IMR-90 (cell line): ENCODE results near the gene PLXNC1. TPM values are rescaled to one million over a fixed set of nuclear protein-coding genes. Genes with fewer than 3 reads are reported as not detected.

Experiments
- ATAC-seq: fragments of 200-7000 bp; cut with Tn5 transposase; 2 replicates; pipeline ENCODE4 v1.9.1; 2020; ENCODE audit warnings: low read depth, mild to moderate bottlenecking, moderate library complexity
- BruUV-seq: library from RNA; stranded (reverse); fragments of 400-500 nt; replicated peaks from 2 replicates; lab custom pipeline; 2021; lab: Mats Ljungman, UMichigan
- CTCF ChIA-PET: fragments of 300-600 bp; formaldehyde crosslinking; extraction: SDS; loops from one replicate; lab custom pipeline; 2021; ENCODE audit warnings: antibody characterized with exemption; lab: Yijun Ruan, JAX
- POLR2A ChIA-PET: fragments of 300-600 bp; sonication (Branson Sonifier 250); formaldehyde crosslinking; loops from one replicate; lab custom pipeline; 2022; ENCODE audit warnings: antibody characterized with exemption; ENCODE audit not compliant: unreplicated experiment; lab: Charles Lee
- DNase-seq: peaks from one replicate; pipeline ENCODE4 v3.0.0; 2013
- H2AFZ ChIP-seq: replicated peaks from 2 replicates; pipeline ENCODE3; 2013; ENCODE audit warnings: low read length, mild to moderate bottlenecking; ENCODE audit not compliant: poor library complexity
- H2AK5ac ChIP-seq: 2 replicates; pipeline ENCODE4 v1.6.1; 2013; ENCODE audit warnings: low read depth, low read length, inconsistent platforms
- H2AK9ac ChIP-seq: replicated peaks from 2 replicates; pipeline ENCODE3; 2013; ENCODE audit warnings: mild to moderate bottlenecking, low read depth, low read length, moderate library complexity; ENCODE audit not compliant: poor library complexity
- H2BK120ac ChIP-seq: 2 replicates; pipeline ENCODE4 v1.6.1; 2013; ENCODE audit warnings: low read depth, low read length, inconsistent platforms
- H2BK15ac ChIP-seq: 3 replicates; pipeline ENCODE4 v1.6.1; 2013; ENCODE audit warnings: low read depth, low read length, inconsistent platforms
- H2BK20ac ChIP-seq: 2 replicates; pipeline ENCODE4 v1.6.1; 2013; ENCODE audit warnings: low read depth, mild to moderate bottlenecking, inconsistent platforms, low read length, moderate library complexity
- H2BK5ac ChIP-seq: 2 replicates; pipeline ENCODE4 v1.6.1; 2013; ENCODE audit warnings: mild to moderate bottlenecking, low read depth, low read length, inconsistent platforms; ENCODE audit not compliant: poor library complexity, severe bottlenecking
- H3K14ac ChIP-seq: replicated peaks from 2 replicates; pipeline ENCODE4 v1.6.1; 2013; ENCODE audit warnings: low read depth, low read length, inconsistent platforms
- H3K18ac ChIP-seq: 2 replicates; pipeline ENCODE4 v1.6.1; 2013; ENCODE audit warnings: low read depth, low read length, control low read depth
- H3K23ac ChIP-seq: 2 replicates; pipeline ENCODE4 v1.6.1; 2013; ENCODE audit warnings: low read depth, low read length, inconsistent platforms
- H3K27ac ChIP-seq: 2 replicates; pipeline ENCODE4 v1.5.1; 2013; ENCODE audit warnings: mild to moderate bottlenecking, control low read depth, low read length; ENCODE audit not compliant: insufficient read depth
- H3K27me3 ChIP-seq: 2 replicates; pipeline ENCODE4 v1.6.1; 2013; ENCODE audit warnings: low read length; ENCODE audit not compliant: control insufficient read depth, insufficient read depth
- H3K36me3 ChIP-seq: 2 replicates; pipeline ENCODE4 v1.6.1; 2013; ENCODE audit warnings: low read length, mixed read lengths; ENCODE audit not compliant: control insufficient read depth, insufficient read depth
- H3K4ac ChIP-seq: 2 replicates; pipeline ENCODE4 v1.6.1; 2013; ENCODE audit warnings: low read depth, low read length, inconsistent platforms
- H3K4me1 ChIP-seq: 2 replicates; pipeline ENCODE4 v1.6.1; 2013; ENCODE audit warnings: low read length, mixed read lengths; ENCODE audit not compliant: control insufficient read depth, insufficient read depth
- H3K4me2 ChIP-seq: 2 replicates; pipeline ENCODE4 v1.6.1; 2013; ENCODE audit warnings: low read depth, mild to moderate bottlenecking, control low read depth, low read length, moderate library complexity
- H3K4me3 ChIP-seq: 2 replicates; pipeline ENCODE4 v1.5.1; 2013; ENCODE audit warnings: low read depth, mild to moderate bottlenecking, control low read depth, low read length, moderate library complexity; ENCODE audit not compliant: insufficient read depth
- H3K56ac ChIP-seq: 2 replicates; pipeline ENCODE4 v1.6.1; 2013; ENCODE audit warnings: low read length, inconsistent platforms; ENCODE audit not compliant: insufficient read depth; ENCODE audit errors: extremely low read depth
- H3K79me1 ChIP-seq, 2 experiments: 2 replicates each; pipeline ENCODE4 v1.6.1; 2013; ENCODE audit warnings: low read length in 2 of 2, inconsistent platforms in 1 of 2, low read depth in 1 of 2
- H3K9ac ChIP-seq: 2 replicates; pipeline ENCODE4 v1.6.1; 2013; ENCODE audit warnings: low read depth, low read length, control low read depth
- H3K9me1 ChIP-seq: 2 replicates; pipeline ENCODE4 v1.6.1; 2013; ENCODE audit warnings: low read length, inconsistent platforms; ENCODE audit not compliant: insufficient read depth
- H3K9me3 ChIP-seq: 2 replicates; pipeline ENCODE4 v1.6.1; 2013; ENCODE audit warnings: low read length; ENCODE audit not compliant: control insufficient read depth, insufficient read depth
- H4K20me1 ChIP-seq: 2 replicates; pipeline ENCODE4 v1.6.1; 2013; ENCODE audit warnings: low read length, inconsistent platforms; ENCODE audit not compliant: insufficient read depth
- H4K5ac ChIP-seq: 2 replicates; pipeline ENCODE4 v1.6.1; 2013; ENCODE audit warnings: mild to moderate bottlenecking, low read depth, low read length, control low read depth
- H4K8ac ChIP-seq, 2 experiments: 2 replicates each; pipeline ENCODE4 v1.6.1; 2013; ENCODE audit warnings: low read depth in 2 of 2, low read length in 2 of 2, control low read depth in 1 of 2, inconsistent platforms in 1 of 2
- H4K91ac ChIP-seq: 2 replicates; pipeline ENCODE4 v1.6.1; 2013; ENCODE audit warnings: low read depth, low read length, inconsistent platforms; ENCODE audit not compliant: insufficient read depth
- BHLHE40 ChIP-seq: fragments of 150-350 bp; IDR thresholded peaks from 2 replicates; pipeline ENCODE4 v1.6.1; 2016; ENCODE audit warnings: mild to moderate bottlenecking, low read depth, low read length
- CEBPB ChIP-seq: IDR thresholded peaks from 2 replicates; pipeline ENCODE4 v1.6.1; 2012; ENCODE audit warnings: low read depth, low read length, improper control_type of control experiment
- CHD1 ChIP-seq: IDR thresholded peaks from 2 replicates; pipeline ENCODE4 v1.6.1; 2012; ENCODE audit warnings: low read depth, low read length, improper control_type of control experiment
- FOS ChIP-seq: fragments of 150-350 bp; IDR thresholded peaks from 2 replicates; pipeline ENCODE4 v1.6.1; 2016; ENCODE audit warnings: low read depth, low read length
- MAFK ChIP-seq: IDR thresholded peaks from 2 replicates; pipeline ENCODE4 v1.6.1; 2012; ENCODE audit warnings: low read depth, low read length, improper control_type of control experiment
- MAZ ChIP-seq: IDR thresholded peaks from 2 replicates; pipeline ENCODE4 v1.6.1; 2012; ENCODE audit warnings: low read depth, mild to moderate bottlenecking, low read length, improper control_type of control experiment, moderate library complexity, borderline replicate concordance
- MXI1 ChIP-seq: IDR thresholded peaks from 2 replicates; pipeline ENCODE4 v1.6.1; 2012; ENCODE audit warnings: low read depth, mild to moderate bottlenecking, low read length, moderate library complexity, borderline replicate concordance
- NFE2L2 ChIP-seq: fragments of 150-350 bp; IDR thresholded peaks from 2 replicates; pipeline ENCODE4 v1.6.1; 2016; ENCODE audit warnings: low read depth, mild to moderate bottlenecking, low read length
- POLR2A ChIP-seq: IDR thresholded peaks from 2 replicates; pipeline ENCODE4 v1.6.1; 2012; ENCODE audit warnings: mild to moderate bottlenecking, low read depth, low read length
- RAD21 ChIP-seq: IDR thresholded peaks from 2 replicates; pipeline ENCODE4 v1.6.1; 2012; ENCODE audit warnings: low read length, improper control_type of control experiment
- RCOR1 ChIP-seq: IDR thresholded peaks from 2 replicates; pipeline ENCODE4 v1.6.1; 2012; ENCODE audit warnings: mild to moderate bottlenecking, low read length, improper control_type of control experiment; ENCODE audit not compliant: insufficient replicate concordance
- RFX5 ChIP-seq: IDR thresholded peaks from 2 replicates; pipeline ENCODE4 v1.8.0; 2012; ENCODE audit warnings: low read depth, mild to moderate bottlenecking, low read length, moderate library complexity
- SMC3 ChIP-seq: fragments of 150-350 bp; IDR thresholded peaks from 2 replicates; pipeline ENCODE4 v1.6.1; 2016; ENCODE audit warnings: low read depth, mild to moderate bottlenecking, antibody characterized with exemption, low read length, moderate library complexity
- WGBS, 2 experiments: methylation state at CpG; one replicate each; pipeline versions ENCODE4 v1.1.5 to v1.1.7; 2013; ENCODE audit warnings: missing lambda C conversion rate in 2 of 2; ENCODE audit not compliant: insufficient read length in 1 of 2; ENCODE audit errors: extremely low coverage in 2 of 2; 5-methylcytosine and 5-hydroxymethylcytosine counted together
- dilution Hi-C: fragments of 300-500 bp; cut with HindIII; formaldehyde crosslinking; loops from one replicate; pipeline ENCODE4 v1.14.3; 2018; ENCODE audit warnings: low sequenced_read_pairs; ENCODE audit not compliant: unreplicated experiment
- in situ Hi-C: fragments of 300-500 bp; cut with MboI; formaldehyde crosslinking; loops from 3 replicates; pipeline ENCODE4 v1.14.3; 2019; ENCODE audit warnings: low sequenced_read_pairs, inconsistent platforms, mixed read lengths
- intact Hi-C: fragments of 100-400 bp; cut with micrococcal nuclease; formaldehyde crosslinking; loops from 2 replicates; pipeline ENCODE4 v1.10.0; 2022
- polyA plus RNA-seq, 3 experiments: library from polyadenylated mRNA; depleted of rRNA; stranded (reverse); fragments of >200 nt; gene quantifications; 2 replicates each; pipeline ENCODE4 v1.2.3, GENCODE V29; 2012; ENCODE audit warnings: low replicate concordance in 1 of 3
- total RNA-seq: library from RNA; depleted of rRNA; stranded (reverse); fragments of >200 nt; gene quantifications from 2 replicates; pipeline ENCODE4 v1.2.3, GENCODE V29; 2012
- TF ChIP-seq, protein P1 (sequence below): conservative IDR thresholded peaks from 2 replicates; pipeline ENCODE4 v1.5.1; 2012; ENCODE audit warnings: mild to moderate bottlenecking, low read depth, low read length, improper control_type of control experiment
- TF ChIP-seq, protein P2 (sequence below): fragments of 150-350 bp; IDR thresholded peaks from 2 replicates; pipeline ENCODE4 v1.6.1; 2016; ENCODE audit warnings: low read depth, mild to moderate bottlenecking, low read length, moderate library complexity, borderline replicate concordance
- TF ChIP-seq, protein P3 (sequence below): fragments of 150-350 bp; IDR thresholded peaks from 2 replicates; pipeline ENCODE4 v1.6.1; 2017; ENCODE audit warnings: mild to moderate bottlenecking, antibody characterized with exemption, low read length, low read depth

Gene PLXNC1
- total and polyA plus RNA-seq, 2 of the 4 experiments (the other 2 are of a cell fraction), result 1.0 to 1.6 TPM

DNA sequence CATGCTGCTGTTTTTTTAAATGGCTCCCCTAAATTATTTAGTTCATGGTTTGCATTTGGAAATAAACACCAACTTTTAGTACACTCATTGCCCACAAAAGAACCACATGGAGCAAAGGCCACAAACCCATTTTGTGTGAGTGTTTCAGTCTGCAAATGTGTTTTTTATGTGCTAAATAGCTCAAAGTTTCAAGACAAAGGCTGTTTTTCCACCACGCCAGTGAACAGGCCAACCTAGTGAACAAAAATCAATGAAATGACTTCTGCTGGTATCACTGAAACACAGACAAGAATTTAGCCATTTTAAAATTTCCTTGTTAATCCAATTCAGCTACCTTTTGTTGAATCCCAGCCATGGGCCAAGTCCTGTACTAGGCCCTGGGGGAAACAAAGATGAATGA is 52.3 kb downstream of the PLXNC1 start:
- CTCF ChIA-PET, result interaction anchor here (0.5 to 1.0 kb wide), 3 partner anchors 88 to 967 kb away, joined by 3 to 5 read pairs (median 3); no protein-coding TSS in a partner anchor

More for the DNA sequence above, 52.3 kb downstream of the PLXNC1 start:
- Histone ChIP-seq H3K18ac (no peak overlapping the region), H2AFZ (no peak overlapping the region), H3K27ac (no peak overlapping the region), H3K36me3 (no peaks in the 10 kb centered on the region), H3K4me2 (no peak overlapping the region), H3K4ac (no peak overlapping the region), H4K20me1 (no peaks in the 10 kb centered on the region), H3K14ac (no peak overlapping the region), H3K56ac (no peak overlapping the region), H2BK5ac (no peak overlapping the region), H4K91ac (no peak overlapping the region), H3K4me1 (no peaks in the 10 kb centered on the region), H4K5ac (no peak overlapping the region), H2AK5ac (no peak overlapping the region), H3K9me3 (peaks cover 2% of the 10 kb centered on the region; the same call in 1 of the 2 replicates), H3K9me1 (no peaks in the 10 kb centered on the region), H3K4me3 (no peak overlapping the region), H2BK20ac (no peak overlapping the region), H3K79me1 (no peaks in the 10 kb centered on the region), H2AK9ac (no peak overlapping the region), H4K8ac (no peak overlapping the region), H3K27me3 (peaks cover 13% of the 10 kb centered on the region), H2BK120ac (no peak overlapping the region), H3K9ac (no peak overlapping the region), H3K23ac (no peak overlapping the region), H2BK15ac (no peak overlapping the region)
- in situ Hi-C loops (no loop called here), intact Hi-C loops (no loop called here), dilution Hi-C loops (no loop called here)
- DNase-seq (no peak), ATAC-seq (no peak)
- TF ChIP-seq FOS (no peak), MAZ (no peak), CHD1 (no peak), RFX5 (no peak), RAD21 (no peak), SMC3 (no peak), CEBPB (no peak), BHLHE40 (no peak), MXI1 (no peak), NFE2L2 (no peak), POLR2A (no peak), RCOR1 (no peak), MAFK (no peak)
- TF ChIP-seq, protein P1, sequence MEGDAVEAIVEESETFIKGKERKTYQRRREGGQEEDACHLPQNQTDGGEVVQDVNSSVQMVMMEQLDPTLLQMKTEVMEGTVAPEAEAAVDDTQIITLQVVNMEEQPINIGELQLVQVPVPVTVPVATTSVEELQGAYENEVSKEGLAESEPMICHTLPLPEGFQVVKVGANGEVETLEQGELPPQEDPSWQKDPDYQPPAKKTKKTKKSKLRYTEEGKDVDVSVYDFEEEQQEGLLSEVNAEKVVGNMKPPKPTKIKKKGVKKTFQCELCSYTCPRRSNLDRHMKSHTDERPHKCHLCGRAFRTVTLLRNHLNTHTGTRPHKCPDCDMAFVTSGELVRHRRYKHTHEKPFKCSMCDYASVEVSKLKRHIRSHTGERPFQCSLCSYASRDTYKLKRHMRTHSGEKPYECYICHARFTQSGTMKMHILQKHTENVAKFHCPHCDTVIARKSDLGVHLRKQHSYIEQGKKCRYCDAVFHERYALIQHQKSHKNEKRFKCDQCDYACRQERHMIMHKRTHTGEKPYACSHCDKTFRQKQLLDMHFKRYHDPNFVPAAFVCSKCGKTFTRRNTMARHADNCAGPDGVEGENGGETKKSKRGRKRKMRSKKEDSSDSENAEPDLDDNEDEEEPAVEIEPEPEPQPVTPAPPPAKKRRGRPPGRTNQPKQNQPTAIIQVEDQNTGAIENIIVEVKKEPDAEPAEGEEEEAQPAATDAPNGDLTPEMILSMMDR, result no peak
- TF ChIP-seq, protein P2, sequence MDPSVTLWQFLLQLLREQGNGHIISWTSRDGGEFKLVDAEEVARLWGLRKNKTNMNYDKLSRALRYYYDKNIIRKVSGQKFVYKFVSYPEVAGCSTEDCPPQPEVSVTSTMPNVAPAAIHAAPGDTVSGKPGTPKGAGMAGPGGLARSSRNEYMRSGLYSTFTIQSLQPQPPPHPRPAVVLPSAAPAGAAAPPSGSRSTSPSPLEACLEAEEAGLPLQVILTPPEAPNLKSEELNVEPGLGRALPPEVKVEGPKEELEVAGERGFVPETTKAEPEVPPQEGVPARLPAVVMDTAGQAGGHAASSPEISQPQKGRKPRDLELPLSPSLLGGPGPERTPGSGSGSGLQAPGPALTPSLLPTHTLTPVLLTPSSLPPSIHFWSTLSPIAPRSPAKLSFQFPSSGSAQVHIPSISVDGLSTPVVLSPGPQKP, result no peak
- TF ChIP-seq, protein P3, sequence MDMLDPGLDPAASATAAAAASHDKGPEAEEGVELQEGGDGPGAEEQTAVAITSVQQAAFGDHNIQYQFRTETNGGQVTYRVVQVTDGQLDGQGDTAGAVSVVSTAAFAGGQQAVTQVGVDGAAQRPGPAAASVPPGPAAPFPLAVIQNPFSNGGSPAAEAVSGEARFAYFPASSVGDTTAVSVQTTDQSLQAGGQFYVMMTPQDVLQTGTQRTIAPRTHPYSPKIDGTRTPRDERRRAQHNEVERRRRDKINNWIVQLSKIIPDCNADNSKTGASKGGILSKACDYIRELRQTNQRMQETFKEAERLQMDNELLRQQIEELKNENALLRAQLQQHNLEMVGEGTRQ, result no peak
- no CpG with 5 or more reads among the region's 1 CpG for WGBS, 2 experiments
- no TSS peak for BruUV-seq
- POLR2A ChIA-PET, result no interaction called here
